Hepatocyte (in vitro differentiated cells): ENCODE results near the gene MUC5B.

Source experiments
- CTCF ChIP-seq: fragments of 200-600 bp; sonication (generic); IDR thresholded peaks from 2 replicates; pipeline ENCODE4 v1.5.1; 2016; ENCODE audit warnings: antibody characterized with exemption, mild to moderate bottlenecking; ENCODE audit not compliant: poor library complexity
- EZH2 ChIP-seq: fragments of 200-600 bp; sonication (generic); IDR thresholded peaks from 2 replicates; pipeline ENCODE4 v1.6.1; 2016; ENCODE audit warnings: antibody characterized with exemption, mild to moderate bottlenecking, borderline replicate concordance
- EZH2phosphoT487 ChIP-seq: fragments of 200-600 bp; sonication (generic); IDR thresholded peaks from one replicate; pipeline ENCODE4 v1.6.1; 2018; ENCODE audit warnings: antibody characterized with exemption, mild to moderate bottlenecking, low read depth, moderate library complexity; ENCODE audit not compliant: unreplicated experiment, severe bottlenecking

GRCh38 chr11:1292644-1293618, 70.1 kb downstream of the MUC5B start:
- TF ChIP-seq CTCF (no peak), EZH2 (no peak), EZH2phosphoT487 (no peak)
